ENCODE results near the gene LRRTM4.

DNA sequence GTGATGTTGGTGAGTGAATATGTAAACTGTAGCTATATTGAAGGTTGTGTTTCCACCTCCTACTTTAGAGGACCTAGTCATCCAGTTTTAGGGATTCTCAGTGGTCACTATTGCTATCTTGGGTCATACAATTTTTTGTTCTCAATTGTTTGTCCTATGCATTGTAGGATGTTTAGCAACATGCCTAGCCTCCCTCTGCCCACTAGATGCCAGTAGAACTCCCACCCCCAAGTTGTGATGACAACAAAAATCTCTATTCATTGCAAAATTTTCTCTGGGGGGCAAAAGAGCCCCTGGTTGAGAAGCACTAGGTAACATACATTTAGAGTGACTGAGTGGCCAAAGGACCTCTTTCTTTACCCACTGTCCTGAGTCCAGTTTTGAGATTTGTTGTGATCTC is 87.3 kb downstream of the LRRTM4 start:
- TF ChIP-seq EZH2 (IDR thresholded peaks at IDR 0.05; ENCODE audit: insufficient read depth, poor library complexity, severe bottlenecking), result no peak
- no peak for TF ChIP-seq EZH2phosphoT487 (IDR thresholded peaks at IDR 0.05; ENCODE audit: insufficient read depth, low read depth)

Data from GM23248 (cell line).